Amniotic epithelial cell (primary cell): Measurements from ENCODE around the gene ARL16.

Experiments
- DNase-seq: peaks from one replicate; pipeline ENCODE4 v3.0.0-alpha.2; 2010; ENCODE audit warnings: low read depth

The ARL16 gene

DNA sequence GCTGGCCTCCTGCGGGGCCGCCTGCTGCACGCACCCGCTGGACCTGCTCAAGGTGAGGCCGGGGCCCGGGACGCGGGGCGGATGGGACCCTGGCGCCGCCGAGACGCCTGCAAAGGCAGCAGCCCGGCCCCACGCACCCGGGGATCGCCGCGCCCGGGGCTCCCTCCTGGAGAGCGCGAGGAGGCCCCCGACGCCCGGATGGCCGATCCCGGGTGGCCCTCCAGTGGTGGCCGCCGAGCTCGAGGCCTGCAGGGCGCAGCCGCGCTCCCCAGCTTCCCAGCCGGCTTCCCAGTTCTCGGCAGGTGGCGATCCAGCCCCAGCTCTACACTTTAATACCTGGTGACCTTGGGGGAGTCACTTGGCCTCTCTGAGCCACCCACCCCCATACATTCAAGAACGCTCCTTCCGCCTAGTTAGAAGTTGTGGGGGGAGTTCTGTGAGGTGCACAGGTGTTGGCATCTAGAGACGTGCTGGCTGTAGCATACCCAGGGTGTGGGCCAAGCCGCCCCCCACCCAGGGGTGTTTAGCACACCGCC, 28.9 kb upstream of the ARL16 start:
- no peak for DNase-seq

DNA sequence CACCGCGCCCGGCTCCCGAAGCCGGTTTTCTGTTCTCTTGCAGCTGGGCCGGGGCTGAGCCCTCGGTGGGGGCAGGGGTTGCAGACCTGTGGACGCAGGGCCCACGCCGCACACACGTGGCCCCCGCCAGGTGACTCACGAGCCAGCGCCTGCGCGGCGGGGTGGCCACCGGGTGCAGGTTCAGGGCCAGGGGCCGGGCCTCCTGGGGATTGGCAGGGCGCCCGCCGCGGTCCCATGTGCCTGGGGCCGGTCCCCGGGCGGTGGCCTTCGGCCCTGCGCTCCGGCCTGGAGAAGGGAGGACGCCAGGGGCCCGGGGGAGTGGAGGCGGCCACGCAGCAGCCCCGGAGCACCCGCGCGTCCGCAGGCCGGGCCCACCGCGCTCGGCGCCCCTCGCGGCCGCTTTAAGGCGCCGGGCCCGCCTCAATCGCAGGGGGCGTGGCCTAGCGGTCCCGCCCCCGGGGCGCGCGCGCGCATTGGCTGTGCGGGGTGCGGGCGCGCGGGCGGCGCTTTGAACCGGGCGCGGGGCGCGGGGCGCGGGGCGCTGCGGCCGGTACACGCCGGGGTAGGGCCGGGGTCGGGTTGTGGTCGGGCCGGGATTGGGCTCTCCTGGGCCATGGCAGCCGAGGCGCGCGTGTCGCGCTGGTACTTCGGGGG, 28.3 kb upstream of the ARL16 start, which contains the start of gene SLC25A10:
SLC25A10 (plus strand) TSS at position 471 of the 654 bp plus-strand sequence; CDS start at position 614, 143 bp downstream.
- DNase-seq = peak; percentile 70

DNA sequence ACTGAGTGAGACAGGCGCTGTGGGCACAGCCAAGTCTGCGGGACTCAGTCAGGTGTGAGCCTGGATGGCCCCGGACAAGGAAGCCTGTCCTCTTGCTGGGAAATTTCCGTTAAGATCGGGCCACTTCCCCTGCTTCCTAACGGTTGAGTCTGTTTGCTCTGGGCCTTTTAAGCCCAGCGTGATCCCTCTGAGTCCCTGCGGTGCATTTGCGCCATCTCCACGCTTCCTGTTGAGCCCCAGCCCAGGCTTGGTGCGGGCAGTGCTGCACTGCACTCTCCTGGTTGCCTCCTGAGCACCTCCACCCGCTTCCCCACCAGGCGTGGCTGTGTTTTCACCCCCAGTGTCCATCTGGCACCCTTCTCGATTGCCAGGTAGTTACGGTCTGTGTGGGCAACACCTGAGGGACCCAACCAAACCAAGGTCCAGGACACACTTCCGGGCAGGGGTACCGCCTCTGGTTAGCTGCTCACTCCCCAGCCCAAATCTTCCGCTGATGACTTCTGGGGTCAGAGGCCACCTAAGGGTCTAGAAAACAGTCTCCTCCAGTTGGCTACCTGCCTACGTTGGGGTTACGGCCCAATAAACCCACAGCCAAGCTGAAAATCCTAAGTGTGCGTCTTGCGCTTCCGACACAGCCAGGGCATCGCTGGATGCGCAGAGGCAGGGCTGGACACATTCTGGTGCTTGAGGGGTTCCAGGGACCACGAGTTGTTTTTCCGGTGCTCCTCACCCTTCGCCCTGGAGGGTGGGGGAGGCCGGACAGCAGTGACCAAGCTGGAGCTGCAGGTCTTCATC, 27.1 kb upstream of the ARL16 start:
- DNase-seq = peak; percentile 41

DNA sequence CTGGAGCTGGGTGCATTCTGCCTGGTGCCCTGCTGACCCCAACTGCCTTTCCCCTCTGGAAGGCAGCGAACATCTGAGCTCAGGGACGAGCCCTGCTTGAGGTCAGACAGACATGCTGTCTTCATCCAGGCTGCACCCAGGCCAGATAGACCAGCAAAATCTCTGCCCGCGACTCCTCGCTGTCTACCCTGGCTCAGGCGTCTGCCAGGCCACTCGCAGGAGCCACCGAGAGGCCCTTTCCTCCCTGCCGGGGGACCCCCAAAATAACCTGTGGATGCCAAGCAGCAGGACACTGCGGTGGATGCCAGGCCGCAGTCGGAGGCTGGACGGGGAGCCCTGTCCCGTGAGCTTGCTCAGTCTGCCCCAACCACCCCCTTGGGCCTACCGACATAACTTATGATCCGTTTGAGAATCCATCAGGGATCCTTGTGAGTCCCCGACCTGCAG, 25.2 kb upstream of the ARL16 start:
- DNase-seq = no peak

DNA sequence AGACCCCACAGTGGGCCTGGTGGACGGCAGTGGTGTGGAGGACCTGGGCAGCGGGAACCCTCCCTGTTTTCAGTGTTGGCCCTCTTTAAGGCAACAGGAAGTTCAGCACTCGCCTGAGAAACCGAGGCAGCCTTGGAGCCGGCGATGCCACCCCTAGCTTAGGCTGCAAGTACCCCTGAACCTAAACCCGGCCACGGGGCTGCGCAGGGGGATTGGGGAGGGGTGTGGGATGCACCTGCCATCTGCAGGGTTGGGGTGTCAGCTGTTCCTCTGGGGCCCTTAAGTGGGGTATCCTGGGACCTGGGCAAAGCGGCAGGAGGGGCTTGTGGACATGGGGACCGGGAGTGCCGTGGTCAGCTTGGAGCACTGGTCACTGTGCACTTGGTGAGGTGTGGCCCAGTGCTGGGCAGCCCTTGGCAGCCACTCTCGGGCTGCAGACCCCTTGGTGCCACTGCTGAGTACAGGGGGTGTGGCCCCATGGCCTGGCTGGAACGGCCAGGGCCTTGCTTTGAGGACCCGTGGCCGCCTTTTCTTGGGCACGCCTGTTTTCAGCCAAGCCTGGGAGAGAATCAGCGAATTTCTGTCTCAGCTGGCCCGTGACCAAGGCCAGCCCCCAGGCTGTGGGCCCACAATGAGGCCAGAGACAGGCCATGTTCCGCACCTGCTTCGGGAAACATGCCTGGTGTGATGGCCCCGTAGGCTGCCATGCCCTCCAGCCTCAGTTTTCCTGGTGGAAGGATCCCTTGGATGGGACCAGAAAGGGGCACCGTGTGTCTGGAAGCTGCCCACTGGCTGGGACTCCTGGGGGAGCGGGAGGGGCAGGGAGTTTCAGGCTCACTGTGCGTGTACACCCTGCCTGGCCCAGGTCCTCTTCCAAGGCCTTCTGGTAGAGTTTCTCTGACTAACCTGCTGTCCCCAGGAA, 24.4 kb upstream of the ARL16 start:
- DNase-seq = no peak

DNA sequence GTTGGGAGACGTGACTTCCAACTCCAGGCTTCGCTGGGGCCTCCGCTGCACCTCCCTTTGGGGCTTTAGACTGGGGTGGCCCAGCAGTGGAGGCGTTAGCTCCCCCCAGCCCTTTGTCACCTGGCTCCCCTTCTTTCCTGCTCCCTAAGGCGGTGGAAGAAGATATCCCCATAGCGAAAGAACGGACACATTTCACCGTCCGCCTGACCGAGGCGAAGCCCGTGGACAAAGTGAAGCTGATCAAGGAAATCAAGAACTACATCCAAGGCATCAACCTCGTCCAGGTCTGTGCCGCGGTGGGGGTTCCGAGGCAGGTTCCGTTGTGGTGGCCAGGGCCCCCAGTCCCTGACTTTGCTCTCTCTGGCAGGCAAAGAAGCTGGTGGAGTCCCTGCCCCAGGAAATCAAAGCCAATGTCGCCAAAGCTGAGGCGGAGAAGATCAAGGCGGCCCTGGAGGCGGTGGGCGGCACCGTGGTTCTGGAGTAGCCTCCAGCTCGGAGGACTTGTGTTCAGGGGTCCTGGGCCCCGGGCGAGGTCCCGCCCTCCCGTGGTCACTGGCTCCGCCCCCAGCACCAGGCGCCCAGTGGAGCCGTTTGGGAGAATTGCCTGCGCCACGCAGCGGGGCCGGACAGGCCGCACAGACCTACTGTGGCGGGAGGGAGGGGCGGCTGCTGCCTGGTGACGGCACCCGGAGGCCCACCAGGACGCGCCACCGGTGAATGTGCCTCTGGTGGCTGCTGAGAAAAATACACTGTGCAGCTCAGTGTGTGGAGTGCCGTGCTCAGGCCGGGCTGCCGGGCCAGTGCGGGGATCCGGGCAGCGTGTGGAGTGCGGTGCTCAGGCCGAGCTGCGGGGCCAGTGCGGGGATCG, 23.4 kb upstream of the ARL16 start:
- no peak for DNase-seq

DNA sequence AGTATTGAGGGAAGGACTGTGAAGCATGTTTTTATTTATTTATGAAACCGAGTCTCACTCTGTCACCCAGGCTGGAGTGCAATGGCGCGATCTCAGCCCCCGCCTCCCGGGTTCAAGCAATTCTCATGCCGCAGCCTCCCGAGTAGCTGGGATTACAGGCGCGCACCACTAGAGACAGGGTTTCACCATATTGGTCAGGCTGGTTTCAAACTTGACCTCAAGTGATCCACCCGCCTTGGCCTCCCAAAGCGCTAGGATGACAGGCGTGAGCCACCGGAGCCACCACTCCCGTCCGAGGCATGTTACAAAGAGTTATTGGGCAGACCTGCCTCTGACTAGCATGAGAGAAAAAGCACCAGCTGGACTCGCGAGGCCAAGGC, 22.6 kb upstream of the ARL16 start:
- DNase-seq = no peak

DNA sequence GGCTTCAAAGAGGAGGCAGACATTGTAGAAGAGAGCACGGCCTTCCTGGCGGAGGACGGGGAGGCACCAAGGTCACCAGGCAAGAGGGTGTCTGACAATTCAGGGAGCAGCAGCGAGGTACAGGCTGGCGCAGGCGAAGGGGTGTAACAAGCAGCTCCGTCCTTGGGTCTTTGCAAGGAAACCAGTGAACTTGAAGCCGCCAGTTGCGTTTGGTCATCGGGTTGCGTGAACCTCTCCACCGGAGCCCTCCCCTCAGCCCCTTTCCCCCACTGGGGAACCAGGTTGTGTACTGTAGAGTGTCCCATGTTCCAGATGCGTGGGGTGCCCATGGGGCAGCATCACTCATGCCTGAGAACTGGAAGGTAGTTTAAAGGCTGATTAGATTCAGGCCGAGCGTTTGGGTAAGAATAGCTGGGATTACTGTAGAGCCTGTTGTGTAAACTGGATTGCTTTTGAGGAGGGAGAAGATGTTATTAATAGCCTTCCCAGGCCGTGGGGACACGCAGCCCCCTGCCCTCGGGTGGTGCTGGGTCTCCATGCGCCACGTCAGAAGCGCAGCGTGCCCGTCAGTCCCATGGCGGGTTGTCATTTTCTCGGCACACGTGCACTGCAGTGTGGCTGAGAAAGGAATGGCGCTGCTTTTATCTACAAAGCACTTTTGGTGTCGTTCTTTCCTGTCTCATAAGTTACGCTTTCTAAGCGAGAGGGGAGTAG, 22.1 kb upstream of the ARL16 start:
- no peak for DNase-seq

DNA sequence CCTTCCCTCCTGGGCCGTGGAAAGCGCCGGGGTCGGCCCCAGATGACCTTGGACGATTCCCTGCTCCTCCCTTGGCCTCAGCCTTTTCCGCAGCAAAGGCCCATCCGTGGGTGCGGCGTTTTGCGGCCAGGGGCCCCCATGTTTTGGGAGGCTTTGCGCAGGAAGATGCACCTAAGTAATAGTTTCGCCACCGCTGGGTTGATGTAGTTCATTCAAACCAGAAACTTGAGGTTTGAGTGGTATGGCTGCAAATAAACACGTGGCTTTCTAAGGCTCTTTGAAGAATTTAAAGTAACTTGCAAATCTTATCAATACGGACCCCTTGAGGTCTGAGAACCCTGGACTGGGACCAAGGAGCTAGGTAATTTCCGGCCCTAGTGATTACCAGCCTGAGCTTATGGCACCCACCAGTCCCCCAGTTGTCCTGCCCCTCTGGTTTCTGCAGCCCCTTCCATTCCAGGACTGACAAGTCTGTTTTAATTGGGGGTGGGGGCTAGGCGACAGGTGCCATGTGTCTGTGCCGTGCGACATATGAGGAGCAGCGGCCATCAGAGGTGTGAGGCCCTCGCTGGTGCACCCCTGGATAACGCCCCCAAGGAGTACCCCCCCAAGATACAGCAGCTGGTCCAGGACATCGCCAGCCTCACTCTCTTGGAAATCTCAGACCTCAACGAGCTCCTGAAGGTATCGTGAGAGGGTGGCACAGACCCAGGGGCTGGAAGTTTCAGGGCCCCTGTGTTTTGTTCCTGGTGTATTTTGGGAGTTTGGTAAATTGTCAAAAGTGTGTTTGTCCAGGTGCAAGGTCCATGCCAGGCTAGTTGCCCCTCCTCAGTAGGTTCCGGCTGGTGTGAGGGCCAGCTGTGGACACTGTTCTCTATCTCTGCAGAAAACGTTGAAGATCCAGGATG, 20.4 kb upstream of the ARL16 start:
- no peak for DNase-seq

DNA sequence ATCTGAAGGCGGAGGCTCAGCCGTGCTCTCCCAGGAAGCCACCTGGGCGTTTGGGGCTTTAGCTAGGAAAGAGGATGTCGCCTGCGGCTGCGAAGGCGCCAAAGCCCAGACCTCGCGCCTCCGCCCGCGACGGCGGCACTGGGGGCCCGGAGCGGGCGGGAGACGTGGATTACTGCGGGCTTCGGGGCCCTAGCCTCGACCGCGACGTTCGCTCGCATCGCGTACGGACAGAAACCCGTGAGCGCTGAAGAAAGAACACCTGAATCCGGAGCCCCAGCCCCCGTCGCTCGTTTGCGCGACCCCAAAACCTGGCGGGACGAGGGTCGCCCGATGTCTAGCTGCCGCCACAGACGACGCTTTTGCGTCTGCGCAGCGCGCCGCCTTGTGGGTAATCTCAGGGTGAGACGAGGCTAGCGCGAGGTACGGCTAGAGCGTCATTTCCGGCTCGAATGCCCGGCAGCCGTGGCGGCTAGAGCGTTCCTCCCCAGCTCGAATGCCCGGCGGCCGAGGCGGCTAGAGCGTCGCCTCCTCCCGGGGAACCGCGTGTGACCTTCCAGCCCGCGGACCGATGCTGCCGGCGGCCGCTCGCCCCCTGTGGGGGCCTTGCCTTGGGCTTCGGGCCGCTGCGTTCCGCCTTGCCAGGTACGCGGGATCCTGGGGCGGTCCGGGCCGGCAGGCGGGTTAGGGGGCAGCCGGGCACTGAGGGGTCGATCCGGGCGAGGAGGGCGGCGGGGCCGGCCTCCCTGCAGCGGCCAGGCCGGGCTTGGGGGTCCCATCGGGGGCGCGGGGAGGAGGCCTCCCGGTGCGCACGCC, 19.5 kb upstream of the ARL16 start, which contains the start of gene MRPL12:
MRPL12 (plus strand) TSS at position 434 of the 813 bp plus-strand sequence; CDS start at position 569, 135 bp downstream.
- peak; percentile 87 for DNase-seq

DNA sequence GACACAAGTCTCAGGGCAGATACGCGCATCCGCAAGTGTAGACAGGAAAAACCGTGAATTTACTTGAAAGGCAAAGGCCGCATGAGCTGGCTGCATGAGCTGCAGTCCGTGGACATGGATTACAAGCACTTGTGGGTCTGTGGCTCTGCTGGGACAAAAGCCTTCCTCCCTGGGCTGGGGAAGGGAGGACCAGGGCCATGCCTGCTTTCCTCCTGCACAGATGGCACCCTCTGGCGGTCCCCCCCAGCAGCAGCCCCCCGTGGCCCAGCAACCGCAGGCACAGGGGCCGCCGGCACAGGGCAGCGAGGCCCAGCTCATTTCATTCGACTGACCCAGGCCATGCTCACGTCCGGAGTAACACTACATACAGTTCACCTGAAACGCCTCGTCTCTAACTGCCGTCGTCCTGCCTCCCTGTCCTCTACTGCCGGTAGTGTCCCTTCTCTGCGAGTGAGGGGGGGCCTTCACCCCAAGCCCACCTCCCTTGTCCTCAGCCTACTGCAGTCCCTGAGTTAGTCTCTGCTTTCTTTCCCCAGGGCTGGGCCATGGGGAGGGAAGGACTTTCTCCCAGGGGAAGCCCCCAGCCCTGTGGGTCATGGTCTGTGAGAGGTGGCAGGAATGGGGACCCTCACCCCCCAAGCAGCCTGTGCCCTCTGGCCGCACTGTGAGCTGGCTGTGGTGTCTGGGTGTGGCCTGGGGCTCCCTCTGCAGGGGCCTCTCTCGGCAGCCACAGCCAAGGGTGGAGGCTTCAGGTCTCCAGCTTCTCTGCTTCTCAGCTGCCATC, 17.9 kb upstream of the ARL16 start:
- DNase-seq = no peak

DNA sequence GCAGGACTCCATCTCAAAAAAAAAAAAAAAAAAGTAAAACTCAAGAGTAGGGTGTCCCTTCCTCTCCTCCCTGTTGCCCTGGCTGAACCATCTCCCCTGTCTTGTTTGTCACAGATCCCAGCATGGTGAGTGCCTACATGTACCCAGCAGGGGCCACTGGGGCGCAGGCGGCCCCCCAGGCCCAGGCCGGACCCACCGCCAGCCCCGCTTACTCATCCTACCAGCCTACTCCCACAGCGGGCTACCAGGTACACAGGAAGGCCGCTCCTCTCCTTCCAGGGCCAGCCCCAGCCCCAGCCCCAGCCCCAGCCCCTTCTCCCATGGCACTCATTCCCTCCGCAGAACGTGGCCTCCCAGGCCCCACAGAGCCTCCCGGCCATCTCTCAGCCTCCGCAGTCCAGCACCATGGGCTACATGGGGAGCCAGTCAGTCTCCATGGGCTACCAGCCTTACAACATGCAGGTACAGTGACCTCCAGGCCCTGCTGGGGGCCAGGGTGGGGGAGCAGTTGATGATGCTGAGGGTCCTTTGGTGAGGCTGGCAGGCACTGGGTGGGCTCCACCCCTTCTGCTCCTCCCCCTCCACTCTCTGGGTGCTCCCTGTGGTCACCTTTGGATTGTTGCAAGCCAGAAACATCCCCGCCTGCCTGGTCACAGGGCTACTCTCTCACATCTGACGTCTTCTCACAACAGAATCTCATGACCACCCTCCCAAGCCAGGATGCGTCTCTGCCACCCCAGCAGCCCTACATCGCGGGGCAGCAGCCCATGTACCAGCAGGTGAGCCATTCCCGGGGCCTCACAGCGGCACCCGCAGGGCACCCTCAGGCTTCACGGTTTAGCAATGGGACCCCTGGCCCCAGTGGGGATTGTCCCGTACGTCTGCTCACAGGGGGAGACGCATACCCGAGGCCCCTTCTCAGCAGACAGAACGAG, 17.0 kb upstream of the ARL16 start:
- no peak for DNase-seq

DNA sequence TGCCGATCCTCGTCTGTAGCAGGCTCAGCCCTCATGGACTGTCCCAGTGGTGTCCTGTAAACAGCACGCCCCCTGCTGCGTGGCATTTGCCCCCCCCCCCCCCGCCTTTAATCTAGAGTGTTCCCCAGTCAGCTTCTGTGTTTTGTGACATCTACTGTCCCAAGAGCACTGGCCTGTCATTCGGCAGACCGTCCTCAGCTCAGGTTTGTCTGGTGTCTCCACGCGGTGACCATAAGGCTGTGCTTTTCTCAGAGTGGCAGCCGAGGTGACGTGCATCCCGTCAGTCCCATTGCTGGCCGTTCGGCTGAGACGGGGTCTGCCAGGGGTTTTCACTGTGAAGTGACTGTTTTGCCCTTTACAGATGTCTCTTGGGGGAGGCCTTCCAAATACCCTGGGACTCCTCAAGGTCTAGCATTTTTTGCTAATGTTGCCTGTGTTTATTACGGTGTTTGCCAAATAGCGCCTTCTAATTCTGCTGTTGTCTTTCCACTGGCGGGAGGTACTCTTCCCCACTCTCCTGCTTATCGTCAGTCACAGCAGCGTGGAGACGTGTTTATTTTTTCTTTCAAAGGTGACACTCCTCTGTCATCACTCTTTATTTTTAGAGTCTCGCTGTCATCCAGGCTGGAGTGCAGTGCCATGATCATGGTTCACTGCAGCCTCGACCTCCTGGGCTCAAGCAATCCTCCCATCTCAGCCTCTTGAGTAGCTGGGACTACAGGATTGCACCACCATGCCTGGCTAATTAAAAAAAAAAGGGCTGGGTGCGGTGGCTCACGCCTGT, 13.9 kb upstream of the ARL16 start:
- DNase-seq = no peak

DNA sequence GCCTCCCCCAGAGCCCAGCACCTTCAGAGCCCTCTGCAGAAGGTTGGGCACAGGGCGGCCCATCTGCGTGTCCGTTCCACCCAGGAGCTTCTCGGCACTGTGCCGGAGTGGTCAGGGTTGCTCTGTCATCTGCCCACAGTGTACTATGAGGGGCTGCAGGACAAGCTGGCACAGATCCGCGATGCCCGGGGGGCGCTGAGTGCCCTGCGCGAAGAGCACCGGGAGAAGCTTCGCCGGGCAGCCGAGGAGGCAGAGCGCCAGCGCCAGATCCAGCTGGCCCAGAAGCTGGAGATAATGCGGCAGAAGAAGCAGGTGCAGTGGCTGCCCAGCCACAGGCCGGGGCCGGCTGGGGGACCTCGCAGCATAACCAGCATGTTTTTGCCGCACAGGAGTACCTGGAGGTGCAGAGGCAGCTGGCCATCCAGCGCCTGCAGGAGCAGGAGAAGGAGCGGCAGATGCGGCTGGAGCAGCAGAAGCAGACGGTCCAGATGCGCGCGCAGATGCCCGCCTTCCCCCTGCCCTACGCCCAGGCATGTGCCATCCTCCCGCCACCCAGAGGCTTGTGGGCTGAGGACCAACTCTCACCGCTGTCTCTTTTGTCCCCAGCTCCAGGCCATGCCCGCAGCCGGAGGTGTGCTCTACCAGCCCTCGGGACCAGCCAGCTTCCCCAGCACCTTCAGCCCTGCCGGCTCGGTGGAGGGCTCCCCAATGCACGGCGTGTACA, 12.8 kb upstream of the ARL16 start:
- no peak for DNase-seq

DNA sequence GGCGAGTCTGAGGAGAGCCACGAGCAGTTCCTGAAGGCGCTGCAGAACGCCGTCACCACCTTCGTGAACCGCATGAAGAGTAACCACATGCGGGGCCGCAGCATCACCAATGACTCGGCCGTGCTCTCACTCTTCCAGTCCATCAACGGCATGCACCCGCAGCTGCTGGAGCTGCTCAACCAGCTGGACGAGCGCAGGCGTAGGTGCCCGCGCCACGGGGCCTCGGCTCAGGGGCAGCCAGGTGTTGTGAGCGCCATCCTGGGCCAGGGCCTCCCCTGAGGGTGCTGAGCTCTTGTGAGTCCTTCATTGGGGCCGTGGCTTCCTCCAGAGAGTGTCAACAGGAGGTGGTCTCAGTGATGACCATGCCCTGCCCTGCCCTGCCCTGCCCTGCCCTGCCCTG, 12.2 kb upstream of the ARL16 start:
- DNase-seq = no peak
